MM.1S (cell line): ENCODE results near the gene MYO1H.
"Not testable (repeated sequence)": the region's sequence is repeated elsewhere in the genome, so short reads cannot be mapped to it uniquely, and the experiment has no call there.

Experiments used
- CTCF ChIP-seq: fragments of 300-600 bp; sonication (generic); IDR thresholded peaks from 2 replicates; pipeline ENCODE4 v1.5.1; 2016; ENCODE audit warnings: antibody characterized with exemption, low read length, mixed read lengths
- EZH2 ChIP-seq: fragments of 300-600 bp; sonication (generic); optimal IDR thresholded peaks from 2 replicates; pipeline ENCODE3; 2017; ENCODE audit warnings: low read depth, mild to moderate bottlenecking, antibody characterized with exemption, low read length, mixed read lengths
- EZH2phosphoT487 ChIP-seq: fragments of 300-600 bp; sonication (generic); IDR thresholded peaks from 2 replicates; pipeline ENCODE4 v1.6.1; 2018; ENCODE audit warnings: antibody characterized with exemption, low read length

GRCh38 chr12:109321294-109321693 is 26.4 kb upstream of the MYO1H start:
- TF ChIP-seq CTCF, EZH2, EZH2phosphoT487: not testable (repeated sequence)
